B cell (primary cell): ENCODE results near the gene SPINT4. TPM values are rescaled to one million over a fixed set of nuclear protein-coding genes. Genes with fewer than 3 reads are reported as not detected.

Experiments
- ATAC-seq: fragments of 200-7000 bp; cut with Tn5 transposase; one replicate; pipeline ENCODE4 v1.10.0; 2021; ENCODE audit warnings: low read depth, mild to moderate bottlenecking, moderate number of reproducible peaks, moderate library complexity
- CTCF ChIA-PET: fragments of 350-600 bp; sonication (Branson Sonifier 250); formaldehyde crosslinking; loops from one replicate; lab custom pipeline; 2021; ENCODE audit warnings: antibody characterized with exemption, inconsistent platforms; lab: Charles Lee
- POLR2A ChIA-PET: fragments of 350-600 bp; sonication (Branson Sonifier 250); formaldehyde crosslinking; loops from one replicate; lab custom pipeline; 2021; ENCODE audit warnings: antibody characterized with exemption; lab: Charles Lee
- DNase-seq: peaks from one replicate; pipeline ENCODE4 v3.0.0; 2013
- H2AFZ ChIP-seq: 2 replicates; pipeline ENCODE4 v1.6.1; 2012; ENCODE audit warnings: mild to moderate bottlenecking, low read depth, low read length; ENCODE audit not compliant: insufficient read depth, poor library complexity, severe bottlenecking
- H3K27ac ChIP-seq, 2 donors: 1 replicate in 1 of 2; 2 replicates in 1 of 2; pipeline ENCODE4 v1.5.1; 2012 to 2013; ENCODE audit warnings: low read length in 2 of 2, mild to moderate bottlenecking in 2 of 2, moderate library complexity in 1 of 2
- H3K27me3 ChIP-seq, 4 experiments: fragments of 200-600 bp in 1 of 4; sonication (generic) in 1 of 4; replicated peaks in 1 of 4; 1 replicate in 2 of 4; 2 replicates in 2 of 4; pipeline versions ENCODE4 v1.6.1 to v1.7.0; 2013 to 2016; ENCODE audit warnings: low read length in 3 of 4, mild to moderate bottlenecking in 2 of 4, mixed read lengths in 1 of 4, moderate library complexity in 1 of 4; ENCODE audit not compliant: insufficient read depth in 4 of 4, control insufficient read depth in 3 of 4; ENCODE audit errors: control extremely low read depth in 1 of 4
- H3K36me3 ChIP-seq, 2 experiments: replicated peaks in 1 of 2; 1 replicate in 1 of 2; 2 replicates in 1 of 2; pipeline versions ENCODE4 v1.6.1 to v1.7.1; 2013; ENCODE audit warnings: low read length in 1 of 2; ENCODE audit not compliant: insufficient read depth in 2 of 2, control insufficient read depth in 1 of 2; ENCODE audit errors: control extremely low read depth in 1 of 2, extremely low read depth in 1 of 2
- H3K4me1 ChIP-seq, 2 donors: fragments of 200-600 bp in 1 of 2; sonication (generic) in 1 of 2; 1 replicate in 1 of 2; 2 replicates in 1 of 2; pipeline versions ENCODE4 v1.5.1 to v1.6.1; 2013 to 2017; ENCODE audit warnings: low read length in 2 of 2; ENCODE audit not compliant: control insufficient read depth in 2 of 2, insufficient read depth in 2 of 2
- H3K4me2 ChIP-seq: replicated peaks from 2 replicates; pipeline ENCODE3; 2012; ENCODE audit warnings: mild to moderate bottlenecking, low read depth, low read length; ENCODE audit not compliant: poor library complexity, severe bottlenecking
- H3K4me3 ChIP-seq, 5 experiments: fragments of 200-600 bp in 1 of 5; sonication (generic) in 1 of 5; 1 replicate in 3 of 5; 2 replicates in 2 of 5; pipeline versions ENCODE4 v1.5.1 to v1.7.0; 2011 to 2016; ENCODE audit warnings: low read length in 4 of 5, mild to moderate bottlenecking in 4 of 5, low read depth in 2 of 5, control low read depth in 1 of 5, moderate library complexity in 1 of 5; ENCODE audit not compliant: insufficient read depth in 1 of 5; ENCODE audit errors: control extremely low read depth in 1 of 5, extremely low read depth in 1 of 5
- H3K79me2 ChIP-seq: fragments of 200-600 bp; sonication (generic); one replicate; pipeline ENCODE4 v1.6.0; 2016; ENCODE audit warnings: low read length; ENCODE audit not compliant: control insufficient read depth, insufficient read depth
- H3K9ac ChIP-seq: fragments of 200-600 bp; sonication (generic); 2 replicates; pipeline ENCODE4 v1.6.1; 2017; ENCODE audit warnings: mild to moderate bottlenecking, low read length, moderate library complexity
- H3K9me3 ChIP-seq, 3 donors: one replicate each; pipeline versions ENCODE4 v1.6.1 to v1.7.1; 2013; ENCODE audit warnings: low read length in 2 of 3; ENCODE audit not compliant: control insufficient read depth in 2 of 3, insufficient read depth in 1 of 3; ENCODE audit errors: control extremely low read depth in 1 of 3
- H4K20me1 ChIP-seq: 2 replicates; pipeline ENCODE4 v1.6.0; 2012; ENCODE audit warnings: mild to moderate bottlenecking, low read length; ENCODE audit not compliant: insufficient read depth, control insufficient read depth, poor library complexity, severe bottlenecking
- H3K27ac Mint-ChIP-seq: one replicate; pipeline ENCODE4 v1.8.0; 2021; ENCODE audit warnings: mixed read lengths
- H3K27me3 Mint-ChIP-seq: one replicate; pipeline ENCODE4 v1.8.0; 2021; ENCODE audit warnings: mixed read lengths
- H3K4me1 Mint-ChIP-seq: one replicate; pipeline ENCODE4 v1.8.0; 2021; ENCODE audit warnings: mixed read lengths
- H3K4me3 Mint-ChIP-seq: one replicate; pipeline ENCODE4 v1.8.0; 2021; ENCODE audit warnings: mixed read lengths
- H3K9me3 Mint-ChIP-seq: one replicate; pipeline ENCODE4 v1.8.0; 2022; ENCODE audit warnings: mixed read lengths; ENCODE audit not compliant: insufficient read depth
- EZH2 ChIP-seq: IDR thresholded peaks from 2 replicates; pipeline ENCODE4 v1.6.1; 2012; ENCODE audit warnings: borderline replicate concordance, low read depth, mild to moderate bottlenecking, moderate library complexity, low read length; ENCODE audit not compliant: insufficient read depth, poor library complexity, severe bottlenecking
- WGBS: methylation state at CpG from one replicate; pipeline ENCODE4 v1.1.5; 2013; ENCODE audit warnings: missing lambda C conversion rate; ENCODE audit not compliant: insufficient coverage; 5-methylcytosine and 5-hydroxymethylcytosine counted together
- intact Hi-C: fragments of 100-400 bp; cut with micrococcal nuclease; formaldehyde crosslinking; loops from one replicate; pipeline ENCODE4 v1.10.0; 2022
- polyA plus RNA-seq: library from polyadenylated mRNA; depleted of rRNA; stranded (reverse); fragments of >200 nt; gene quantifications from 2 replicates; pipeline ENCODE4 v1.2.3, GENCODE V29; 2012
- total RNA-seq, 2 donors: library from RNA; stranded (reverse); fragments of 120-200 nt in 1 of 2; gene quantifications; 1 replicate in 1 of 2; 2 replicates in 1 of 2; pipeline versions ENCODE4 v1.2.3 to v1.2.4, GENCODE V29; 2013 to 2022
- TF ChIP-seq, protein P1 (sequence below): fragments of 200-600 bp; IDR thresholded peaks from one replicate; pipeline ENCODE4 v1.8.0; 2022; ENCODE audit warnings: antibody characterized with exemption, mild to moderate bottlenecking

Gene SPINT4
- total and polyA plus RNA-seq, 2 donors (not counting 1 experiment from before 2014, with no cell fraction given), result not detected

DNA sequence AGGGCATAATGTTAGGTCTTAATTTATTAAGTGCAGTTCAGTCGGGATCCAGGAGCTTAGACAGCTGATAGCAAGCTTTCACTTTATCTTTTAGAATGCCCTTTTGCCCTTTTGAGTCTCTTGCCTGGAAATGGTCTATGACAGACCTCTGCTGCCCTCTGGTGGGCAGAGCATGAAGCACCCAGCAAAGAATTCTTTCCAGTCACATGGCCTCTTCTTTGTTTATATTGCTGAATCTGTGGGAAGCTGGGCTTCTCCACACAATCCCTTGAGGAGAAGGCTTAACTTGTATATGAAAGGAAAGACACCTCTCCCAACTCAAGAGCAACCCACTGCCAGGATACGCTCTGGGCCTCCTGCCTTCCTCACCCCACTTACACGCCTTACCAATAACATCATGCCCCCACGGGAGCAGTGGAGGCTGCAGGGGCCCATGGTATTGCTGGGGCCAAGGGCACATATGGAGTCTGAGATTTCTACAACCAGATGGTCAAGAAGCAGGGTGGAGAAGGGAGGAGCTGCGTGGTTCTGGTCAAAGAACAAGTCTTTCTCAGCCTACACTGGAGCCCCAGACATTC lies 49.1 kb downstream of the SPINT4 start:
- CTCF ChIA-PET, result interaction anchor here (0.6 to 8.5 kb wide), 54 partner anchors 9 to 1086 kb away, joined by 3 to 135 read pairs (median 4); partner anchors contain the start of genes MATN4, PIGT, RBPJL and SYS1

DNA sequence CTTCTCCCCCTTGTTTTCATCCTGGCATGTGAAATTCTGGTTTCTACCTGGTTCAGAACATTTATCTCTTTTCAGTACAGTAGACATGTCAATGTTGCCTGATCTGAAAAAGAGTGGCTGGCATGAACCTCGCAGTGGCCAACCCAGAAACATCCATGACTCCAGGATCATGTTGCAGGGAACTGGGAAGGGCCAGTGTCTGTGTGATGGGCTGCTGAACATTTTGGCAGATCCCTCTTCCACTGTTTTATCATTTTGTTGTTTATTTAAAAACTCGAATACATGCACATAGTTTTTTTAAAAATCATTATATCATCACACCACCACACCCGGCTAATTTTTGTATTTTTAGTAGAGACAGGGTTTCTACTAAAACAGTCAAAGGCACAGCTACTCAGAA lies 50.5 kb downstream of the SPINT4 start:
- TF ChIP-seq EZH2, result no peak
- TF ChIP-seq, protein P1, sequence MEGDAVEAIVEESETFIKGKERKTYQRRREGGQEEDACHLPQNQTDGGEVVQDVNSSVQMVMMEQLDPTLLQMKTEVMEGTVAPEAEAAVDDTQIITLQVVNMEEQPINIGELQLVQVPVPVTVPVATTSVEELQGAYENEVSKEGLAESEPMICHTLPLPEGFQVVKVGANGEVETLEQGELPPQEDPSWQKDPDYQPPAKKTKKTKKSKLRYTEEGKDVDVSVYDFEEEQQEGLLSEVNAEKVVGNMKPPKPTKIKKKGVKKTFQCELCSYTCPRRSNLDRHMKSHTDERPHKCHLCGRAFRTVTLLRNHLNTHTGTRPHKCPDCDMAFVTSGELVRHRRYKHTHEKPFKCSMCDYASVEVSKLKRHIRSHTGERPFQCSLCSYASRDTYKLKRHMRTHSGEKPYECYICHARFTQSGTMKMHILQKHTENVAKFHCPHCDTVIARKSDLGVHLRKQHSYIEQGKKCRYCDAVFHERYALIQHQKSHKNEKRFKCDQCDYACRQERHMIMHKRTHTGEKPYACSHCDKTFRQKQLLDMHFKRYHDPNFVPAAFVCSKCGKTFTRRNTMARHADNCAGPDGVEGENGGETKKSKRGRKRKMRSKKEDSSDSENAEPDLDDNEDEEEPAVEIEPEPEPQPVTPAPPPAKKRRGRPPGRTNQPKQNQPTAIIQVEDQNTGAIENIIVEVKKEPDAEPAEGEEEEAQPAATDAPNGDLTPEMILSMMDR, result no peak
- peaks cover 0 to 6% (median 1%) of the 10 kb centered on the region in 4 experiments for H3K27me3 ChIP-seq
- H3K27ac Mint-ChIP-seq, result no peak overlapping the region
- no peak overlapping the region for H3K4me3 Mint-ChIP-seq
- peaks cover 0 to 6% of the 10 kb centered on the region in 2 donors for H3K4me1 ChIP-seq
- H3K9ac ChIP-seq, result no peak overlapping the region
- no peak overlapping the region for H3K4me3 ChIP-seq
- no peak overlapping the region for H3K4me2 ChIP-seq
- ChIA-PET POLR2A (no interaction called here), CTCF (interaction anchor here (0.7 to 3.4 kb wide), 4 partner anchors 219 to 1761 kb away, joined by 3 to 35 read pairs (median 4); no protein-coding TSS in a partner anchor)
- no peaks in the 10 kb centered on the region for H4K20me1 ChIP-seq
- H3K4me1 Mint-ChIP-seq, result peaks cover 5% of the 10 kb centered on the region
- DNase-seq (no peak), ATAC-seq (no peak)
- H3K27ac ChIP-seq, result no peak overlapping the region
- H3K9me3 Mint-ChIP-seq, result no peaks in the 10 kb centered on the region
- H3K9me3 ChIP-seq, result no peaks in the 10 kb centered on the region
- no peaks in the 10 kb centered on the region for H3K79me2 ChIP-seq
- WGBS, result 100% methylated on average over 1 of the region's 3 CpGs
- intact Hi-C loops, result loop anchor here (10.0 kb wide), 1 partner anchor 318 kb away; no protein-coding TSS in a partner anchor
- H2AFZ ChIP-seq, result no peak overlapping the region
- no peaks in the 10 kb centered on the region for H3K36me3 ChIP-seq
- peaks cover 18% of the 10 kb centered on the region for H3K27me3 Mint-ChIP-seq

More for the DNA sequence above, 49.1 kb downstream of the SPINT4 start:
- peak overlapping the region; percentile 41 for H2AFZ ChIP-seq
- no peak for TF ChIP-seq EZH2
- TF ChIP-seq, protein P1, result peak; percentile 95
- no peak overlapping the region for H3K4me3 Mint-ChIP-seq
- intact Hi-C loops, result loop anchor here (1.0 to 10.0 kb wide), 8 partner anchors 142 to 674 kb away; partner anchors contain the start of genes EPPIN, RBPJL, SYS1 and WFDC10A
- H3K27ac Mint-ChIP-seq, result no peak overlapping the region
- no peak overlapping the region for H3K27ac ChIP-seq
- H4K20me1 ChIP-seq, result no peaks in the 10 kb centered on the region
- peak; percentile 86 for DNase-seq
- H3K36me3 ChIP-seq, result no peaks in the 10 kb centered on the region
- no peaks in the 10 kb centered on the region for H3K79me2 ChIP-seq
- no peak overlapping the region for H3K9ac ChIP-seq
- no peaks in the 10 kb centered on the region for H3K9me3 ChIP-seq
- H3K4me2 ChIP-seq, result peak overlapping the region; percentile 39
- H3K9me3 Mint-ChIP-seq, result no peaks in the 10 kb centered on the region
- peaks cover 5% of the 10 kb centered on the region for H3K4me1 Mint-ChIP-seq
- no CpG with 5 or more reads among the region's 5 CpGs for WGBS
- POLR2A ChIA-PET, result interaction anchor here (0.7 kb wide), 1 partner anchor 407 kb away, joined by 3 read pairs; no protein-coding TSS in a partner anchor
- peaks cover 18% of the 10 kb centered on the region for H3K27me3 Mint-ChIP-seq
- no peak overlapping the region for H3K4me3 ChIP-seq
- H3K4me1 ChIP-seq, result peaks cover 0 to 6% of the 10 kb centered on the region in 2 donors
- H3K27me3 ChIP-seq, result peaks cover 0 to 6% (median 1%) of the 10 kb centered on the region in 4 experiments
- ATAC-seq, result peak; percentile 73
